Endometrial microvascular endothelial cells (primary cell): ENCODE measurements around the gene DNAL4. TPM values are rescaled to one million over a fixed set of nuclear protein-coding genes. Genes with fewer than 3 reads are reported as not detected.

Experiments used
- in situ Hi-C: cut with HindIII; loops from 2 replicates; pipeline ENCODE4 v1.10.0; 2017; ENCODE audit warnings: low sequenced_read_pairs, low pct_unique_long_range_greater_than_20kb; ENCODE audit errors: inconsistent ontology term
- total RNA-seq: library from RNA; depleted of rRNA; stranded (reverse); fragments of >200 nt; gene quantifications from one replicate; pipeline ENCODE4 v1.2.3, GENCODE V29; 2015; ENCODE audit errors: inconsistent ontology term

DNAL4 gene
- total RNA-seq, 1 donor from 2014 or later, result 29.2 TPM

DNA sequence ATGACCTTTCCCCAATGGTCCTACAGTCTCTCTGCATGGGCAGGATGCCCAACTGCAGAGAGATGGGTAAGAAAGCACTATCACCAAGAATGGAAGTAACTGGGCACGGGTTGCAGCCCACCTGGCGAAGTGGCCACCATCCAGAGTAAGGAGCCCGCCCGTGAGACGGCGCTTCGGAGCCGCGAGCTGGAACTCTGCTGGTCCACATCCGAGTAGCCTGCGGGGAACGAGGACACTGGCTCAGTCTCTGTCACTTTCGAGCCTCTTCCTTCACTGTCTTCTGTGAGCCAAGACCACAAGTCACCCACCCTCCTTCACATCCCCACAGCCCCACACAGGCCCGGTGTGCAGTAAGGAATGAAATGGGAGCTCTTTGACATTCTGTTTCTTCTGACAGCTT is 43.8 kb downstream of the DNAL4 start:
- in situ Hi-C loops, result no loop called here

DNA sequence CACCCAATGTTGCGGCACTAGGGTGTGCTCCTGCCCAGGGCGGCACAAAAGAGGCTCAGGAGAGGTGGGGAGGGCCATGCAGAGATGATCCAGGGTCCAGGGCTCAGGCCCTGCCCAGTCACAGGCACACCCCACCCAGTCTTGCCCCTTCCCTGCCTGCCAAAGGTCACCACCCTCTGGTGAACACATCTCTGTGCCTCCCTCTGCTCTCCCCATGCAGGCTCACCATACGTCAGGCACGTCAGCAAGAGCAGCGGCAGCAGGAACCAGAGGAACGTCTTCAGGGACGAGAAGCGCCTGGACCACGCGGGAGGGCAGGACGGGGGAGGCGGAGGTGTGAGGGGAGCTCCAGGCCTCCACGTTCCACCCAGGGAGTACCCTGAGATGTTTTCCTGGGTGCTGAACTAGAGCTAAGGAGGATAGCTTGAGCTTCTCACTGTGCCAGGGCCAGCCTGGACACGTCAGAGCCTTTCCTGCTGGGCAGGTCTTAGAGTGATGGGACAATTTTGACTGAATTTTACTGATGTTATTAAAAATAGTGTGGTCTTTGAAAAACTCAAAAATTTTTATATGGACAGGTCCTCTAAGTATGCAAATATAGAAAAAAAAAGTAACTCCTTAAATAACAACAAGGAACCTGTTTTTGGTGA is 45.3 kb downstream of the DNAL4 start:
- in situ Hi-C loops, result no loop called here

GRCh38 chr22:38745676-38746460 is 48.1 kb downstream of the DNAL4 start:
- in situ Hi-C loops, result no loop called here

- in situ Hi-C loops, result no loop called here
These were observed 49.0 kb downstream of the DNAL4 start for GRCh38 chr22:38744981-38745380.

DNA sequence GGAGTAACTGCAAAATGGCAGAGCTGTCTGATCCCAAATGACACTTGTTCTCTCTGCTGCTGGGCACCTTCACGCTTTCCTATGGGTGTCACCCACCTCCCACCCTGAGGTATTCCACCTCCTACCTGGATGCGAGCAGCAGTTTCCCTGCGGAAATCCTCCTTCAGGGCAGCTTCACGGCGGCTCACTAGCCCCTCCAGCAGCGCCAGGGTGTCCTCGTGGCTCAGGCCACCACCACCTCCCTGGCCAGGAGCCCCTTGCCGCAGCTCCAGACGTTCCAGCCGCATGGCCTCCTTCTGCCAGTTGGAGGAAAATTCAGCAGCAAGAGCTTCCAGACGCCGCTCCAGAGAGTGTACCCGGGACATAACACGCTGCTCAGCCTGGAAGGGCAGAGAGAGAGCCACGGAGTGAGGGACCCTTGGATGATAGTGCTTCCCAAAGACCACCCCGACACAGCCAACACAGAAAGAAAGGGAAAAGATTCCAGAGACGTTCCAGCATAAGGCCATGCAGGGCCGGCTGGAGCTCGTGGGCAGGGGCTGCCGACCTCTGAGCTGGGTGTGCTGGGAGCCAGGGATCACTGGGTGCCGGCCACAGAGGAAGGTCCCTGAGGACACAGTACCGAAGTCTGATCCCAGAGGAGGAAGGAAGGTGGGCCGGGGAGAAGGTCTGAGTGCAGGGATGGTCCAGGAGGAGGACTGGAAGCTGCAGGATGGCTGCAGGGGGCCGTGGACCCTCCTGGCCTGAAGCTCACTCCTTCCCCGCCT is 51.6 kb downstream of the DNAL4 start:
- in situ Hi-C loops, result no loop called here

DNA sequence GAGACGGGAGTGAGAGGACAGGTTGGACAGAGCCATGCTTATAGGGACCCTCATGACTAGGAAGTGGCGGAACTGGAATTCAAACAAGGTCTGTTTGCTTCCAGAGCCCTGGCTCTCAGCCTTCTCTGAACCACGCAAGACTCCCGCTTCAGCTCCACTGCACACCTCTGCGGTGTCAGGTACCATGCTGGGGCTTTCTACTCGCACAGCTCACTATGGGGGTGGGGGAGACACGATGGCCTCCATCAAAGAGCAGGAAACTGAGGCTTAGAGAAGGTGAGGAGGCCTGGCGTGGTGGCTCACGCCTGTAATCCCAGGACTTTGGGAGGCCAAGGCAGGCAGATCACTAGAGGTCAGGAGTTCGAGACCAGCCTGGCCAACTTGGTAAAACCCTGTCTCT is 52.4 kb downstream of the DNAL4 start:
- in situ Hi-C loops, result no loop called here

DNA sequence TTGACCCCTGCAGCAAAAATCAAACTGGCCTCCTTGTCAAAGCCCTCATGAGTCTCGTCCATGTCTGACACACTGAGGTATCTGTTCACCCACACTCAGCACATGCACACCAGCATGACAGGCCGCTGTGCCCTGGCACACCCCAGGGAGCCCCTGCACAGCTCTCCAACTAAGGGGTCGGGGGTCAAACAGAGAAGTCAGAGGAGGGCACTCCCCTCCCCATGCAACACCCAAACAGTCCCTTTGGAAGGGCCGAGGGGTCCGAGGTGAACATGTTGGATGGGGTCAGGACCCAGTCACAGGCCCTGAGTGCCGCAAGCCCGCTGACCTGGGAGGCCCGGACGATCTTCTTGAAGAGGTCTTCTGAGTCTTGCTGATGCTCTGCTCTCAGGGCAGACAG is 52.8 kb downstream of the DNAL4 start:
- in situ Hi-C loops, result no loop called here

GRCh38 chr22:38740754-38741153 is 53.2 kb downstream of the DNAL4 start:
- in situ Hi-C loops, result no loop called here

DNA sequence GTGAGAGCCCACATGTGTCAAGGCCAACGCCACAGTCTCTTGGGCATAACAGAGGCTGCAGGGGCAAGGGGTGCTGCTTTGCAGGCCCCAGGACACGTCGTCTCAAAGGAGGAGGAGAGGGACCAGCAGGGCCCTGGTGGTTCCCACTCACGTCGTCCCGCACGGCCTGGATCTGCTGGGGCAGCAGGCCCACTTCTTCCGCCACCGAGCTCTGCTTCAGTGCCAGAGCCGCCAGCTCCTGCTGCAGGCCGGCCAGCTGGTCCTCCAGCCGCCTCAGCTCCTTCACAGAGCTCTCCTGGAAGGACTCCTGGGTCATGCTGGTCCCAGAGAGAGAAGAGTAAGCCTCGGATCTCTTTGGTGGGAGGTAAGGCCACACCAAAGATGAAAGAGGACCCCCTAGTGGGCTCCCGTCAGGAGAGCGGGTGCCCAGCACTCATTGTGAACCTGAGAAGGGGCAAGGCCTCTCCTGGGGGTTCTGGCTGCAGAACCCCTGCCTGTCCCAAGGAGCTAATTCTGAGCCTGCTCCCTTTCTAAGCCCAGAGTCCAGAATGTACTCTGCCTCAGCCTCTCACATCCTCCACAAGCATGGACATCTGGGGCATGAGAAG is 53.7 kb downstream of the DNAL4 start:
- in situ Hi-C loops, result no loop called here

DNA sequence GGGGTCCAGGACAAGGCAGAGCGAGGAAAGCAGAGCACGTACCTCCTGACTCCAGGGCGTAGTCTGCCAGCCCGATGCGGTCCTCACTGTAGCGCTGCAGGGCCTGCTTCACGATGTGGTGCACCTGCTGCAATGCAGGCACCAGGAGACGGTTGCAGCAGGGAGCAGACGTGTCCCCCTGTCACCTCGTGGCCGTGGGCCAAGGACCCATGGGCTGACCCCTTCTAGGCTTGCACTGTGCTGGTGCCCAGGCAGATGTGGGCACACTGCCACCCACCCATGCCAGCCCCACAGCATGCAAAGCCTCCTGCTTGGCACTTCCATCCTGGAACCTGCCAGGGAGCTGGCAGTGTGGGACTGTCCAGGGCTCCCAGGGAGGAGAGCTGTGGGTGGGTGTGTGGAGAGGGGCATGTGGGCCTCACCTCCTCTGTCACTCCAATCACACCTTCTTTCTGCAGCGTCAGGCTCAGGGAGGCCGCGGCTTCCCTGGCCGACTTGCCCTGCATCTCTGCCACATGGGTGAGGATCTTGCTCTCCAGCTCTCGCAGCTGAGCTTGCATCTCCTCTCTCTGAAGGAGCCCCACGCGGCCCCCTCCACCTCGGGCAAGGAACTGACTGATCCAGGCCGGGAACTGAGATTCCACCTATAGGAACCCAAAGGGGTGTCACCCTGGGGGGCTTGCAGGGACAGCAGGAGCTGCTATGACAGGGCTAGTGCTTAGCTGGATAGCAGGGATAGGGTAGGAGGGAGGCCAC is 54.5 kb downstream of the DNAL4 start:
- in situ Hi-C loops, result no loop called here

DNA sequence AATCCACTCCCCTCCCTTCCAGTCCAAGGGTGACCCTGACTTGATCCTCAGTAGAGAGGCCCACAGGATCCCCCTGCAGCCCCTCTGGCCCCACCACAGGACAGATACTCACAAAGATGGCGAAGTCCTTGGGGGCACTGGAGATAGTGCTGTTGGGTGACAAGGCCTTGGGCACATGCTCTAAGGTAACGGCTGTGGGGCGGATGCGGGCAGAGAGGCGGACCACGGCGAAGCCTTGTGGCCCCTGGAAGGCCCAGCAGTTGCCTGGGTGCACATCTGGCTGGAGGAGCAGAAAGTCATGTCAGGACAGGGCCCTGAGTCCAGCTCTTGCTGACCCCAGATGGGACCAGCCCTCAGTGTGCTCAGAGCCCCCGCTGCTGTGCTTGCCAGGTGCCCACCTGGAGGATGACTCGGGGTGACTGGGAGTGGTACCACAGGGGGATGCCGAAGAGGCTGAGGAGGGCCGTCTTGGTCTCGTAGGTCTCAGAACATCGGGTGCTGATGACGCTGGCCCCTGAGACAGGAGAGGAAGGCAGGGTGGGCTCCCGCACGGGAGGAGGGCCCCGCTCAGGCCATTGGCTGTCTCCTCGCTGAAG is 55.4 kb downstream of the DNAL4 start:
- in situ Hi-C loops, result no loop called here

- in situ Hi-C loops, result no loop called here
These were observed 56.5 kb downstream of the DNAL4 start for GRCh38 chr22:38737302-38738060.

DNA sequence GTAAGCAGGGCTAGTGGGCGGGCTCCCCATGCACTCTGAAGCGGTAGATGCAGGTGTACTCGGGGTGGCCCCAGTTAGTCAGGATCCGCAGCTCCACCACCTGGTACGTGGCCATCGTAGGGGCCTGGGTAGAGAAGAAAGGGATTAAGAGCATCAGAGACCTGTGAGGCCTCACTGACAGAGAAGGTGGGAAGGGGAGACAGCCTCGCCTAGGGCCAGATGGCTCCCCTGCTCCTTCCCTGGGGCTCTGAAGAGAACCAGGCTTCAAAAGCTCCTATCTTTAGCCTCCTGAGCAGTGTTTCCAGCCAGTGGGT is 57.7 kb downstream of the DNAL4 start:
- in situ Hi-C loops, result no loop called here

GRCh38 chr22:38735465-38736256 is 58.3 kb downstream of the DNAL4 start:
- in situ Hi-C loops, result no loop called here

- in situ Hi-C loops, result no loop called here
These were observed 58.8 kb downstream of the DNAL4 start for GRCh38 chr22:38735126-38735464.

DNA sequence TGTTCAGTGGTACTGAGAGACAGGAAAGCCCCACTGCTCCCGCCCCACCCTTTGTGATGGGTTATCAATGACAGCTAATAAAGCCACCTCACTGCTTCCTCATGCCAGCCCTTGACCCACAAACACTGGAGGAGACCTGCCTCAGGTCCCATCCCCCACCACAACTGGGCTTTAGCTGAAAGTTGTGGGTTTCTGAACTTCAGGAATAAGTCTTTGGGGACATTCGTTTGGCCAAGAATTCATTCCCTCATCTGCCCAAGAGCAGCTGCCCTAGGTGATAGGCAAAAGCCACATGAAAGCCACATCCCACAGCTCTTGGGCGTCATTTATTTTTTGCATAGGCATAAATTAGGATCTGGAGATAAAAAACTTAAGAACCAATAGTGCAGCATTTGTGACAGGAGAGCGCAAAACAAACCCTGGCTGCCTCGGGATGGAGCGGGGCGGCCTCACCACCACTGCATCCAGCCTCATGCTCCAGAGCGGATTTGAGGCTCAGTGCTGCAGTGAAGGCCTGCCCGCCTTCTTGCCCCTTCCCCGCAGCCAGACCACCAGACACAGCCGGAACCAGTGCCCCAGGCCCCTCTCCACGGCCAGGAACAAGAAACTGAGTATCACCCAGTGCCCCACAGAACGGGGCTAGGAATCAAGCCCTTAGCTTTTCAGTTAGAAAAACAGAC is 59.4 kb downstream of the DNAL4 start:
- in situ Hi-C loops, result no loop called here
